ENCODE measurements around the gene PATL1.
"Not testable (repeated sequence)": the region's sequence is repeated elsewhere in the genome, so short reads cannot be mapped to it uniquely, and the experiment has no call there.

The PATL1 gene

GRCh38 chr11:59668950-59669610 is at the start of gene PATL1:
Gene PATL1 (minus strand): TSS chr11:59669037. CDS start chr11:59668895, 142 bp downstream.
- DNase-seq, result peak; percentile 100

- no peak for DNase-seq
Measured at GRCh38 chr11:59716051-59716450, 47.2 kb upstream of the PATL1 start.

GRCh38 chr11:59713745-59714144 is 44.9 kb upstream of the PATL1 start, which contains the start of gene OR10V1:
Gene OR10V1 (minus strand): TSS chr11:59713845. CDS start chr11:59713845, 0 bp downstream.
- no peak for DNase-seq

- no peak for DNase-seq
Measured at GRCh38 chr11:59710136-59710847, 41.5 kb upstream of the PATL1 start.

- DNase-seq, result no peak
Measured at GRCh38 chr11:59708537-59708936, 39.7 kb upstream of the PATL1 start.

GRCh38 chr11:59707371-59707770 is 38.5 kb upstream of the PATL1 start:
- no peak for DNase-seq

- DNase-seq, result no peak
Measured at GRCh38 chr11:59706518-59707285, 37.9 kb upstream of the PATL1 start.

- no peak for DNase-seq
Measured at GRCh38 chr11:59705294-59705693, 36.5 kb upstream of the PATL1 start.

- not testable (repeated sequence) for DNase-seq
Measured at GRCh38 chr11:59703515-59703914, 34.7 kb upstream of the PATL1 start.

GRCh38 chr11:59700157-59700556 is 31.3 kb upstream of the PATL1 start:
- DNase-seq, result not testable (repeated sequence)

- no peak for DNase-seq
Measured at GRCh38 chr11:59698506-59698905, 29.7 kb upstream of the PATL1 start.

GRCh38 chr11:59692915-59693314 is 24.1 kb upstream of the PATL1 start:
- DNase-seq, result no peak

GRCh38 chr11:59691156-59691555 is 22.3 kb upstream of the PATL1 start:
- no peak for DNase-seq

- DNase-seq, result no peak
Measured at GRCh38 chr11:59689015-59689414, 20.2 kb upstream of the PATL1 start.

- not testable (repeated sequence) for DNase-seq
Measured at GRCh38 chr11:59681260-59681725, 12.5 kb upstream of the PATL1 start.

GRCh38 chr11:59680287-59681154 is 11.7 kb upstream of the PATL1 start:
- peak; percentile 72 for DNase-seq

GRCh38 chr11:59679347-59679746 is 10.5 kb upstream of the PATL1 start:
- DNase-seq, result no peak

- DNase-seq, result no peak
Measured at GRCh38 chr11:59678813-59679165, 10.0 kb upstream of the PATL1 start.

GRCh38 chr11:59678118-59678812 is 9.4 kb upstream of the PATL1 start:
- no peak for DNase-seq

- no peak for DNase-seq
Measured at GRCh38 chr11:59676205-59676604, 7.4 kb upstream of the PATL1 start.

GRCh38 chr11:59674291-59674690 is 5.5 kb upstream of the PATL1 start:
- DNase-seq, result no peak

- no peak for DNase-seq
Measured at GRCh38 chr11:59673291-59673690, 4.5 kb upstream of the PATL1 start.

Data from CD4-positive, alpha-beta T cell treated with Interleukin-6 for 4 hours (primary cell).